Skin of body (tissue), 2 donors: ENCODE results near the gene ZNF24. TPM values are rescaled to one million over a fixed set of nuclear protein-coding genes. Genes with fewer than 3 reads are reported as not detected.

Experiments
- DNase-seq: peaks from one replicate; lab custom pipeline; 2025; lab: John Stamatoyannopoulos, UW
- total RNA-seq: library from RNA; depleted of rRNA; stranded (reverse); fragments of >200 nt; gene quantifications from one replicate; pipeline ENCODE4 v1.2.3, GENCODE V29; 2014

ZNF24 gene
- total RNA-seq, 1 donor from 2014 or later = 44.5 TPM

DNA sequence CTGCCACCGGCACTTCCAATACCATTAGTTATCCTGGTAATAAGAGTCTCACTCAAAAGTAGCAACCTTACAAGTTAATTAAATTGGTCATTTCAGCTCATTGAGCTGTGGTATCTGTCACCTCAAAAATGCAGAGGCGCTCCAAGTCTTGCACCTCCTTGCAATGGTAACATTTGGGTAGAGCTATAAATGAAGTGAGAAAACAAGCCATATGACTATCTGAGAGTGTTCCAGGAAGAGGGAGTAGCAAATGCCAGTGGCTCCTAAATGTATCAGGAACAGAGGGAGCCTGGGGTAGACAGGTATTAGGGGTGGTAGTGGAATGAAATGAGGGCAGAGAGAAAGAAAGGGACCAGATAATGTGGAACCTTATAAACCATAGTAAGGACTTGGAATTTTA is 48.2 kb downstream of the ZNF24 start:
- DNase-seq = no peak

- DNase-seq = no peak
Measured at GRCh38 chr18:35291166-35291565, 53.1 kb downstream of the ZNF24 start.

- peak; percentile 93 for DNase-seq
Measured at GRCh38 chr18:35290094-35290735, 54.0 kb downstream of the ZNF24 start, which contains the start of gene ZSCAN30. Gene ZSCAN30, minus strand, starts transcription at chr18:35290229. Its CDS starts 25,877 bp downstream, at chr18:35264352.

- DNase-seq = no peak
Measured at GRCh38 chr18:35289727-35290093, 54.5 kb downstream of the ZNF24 start.

DNA sequence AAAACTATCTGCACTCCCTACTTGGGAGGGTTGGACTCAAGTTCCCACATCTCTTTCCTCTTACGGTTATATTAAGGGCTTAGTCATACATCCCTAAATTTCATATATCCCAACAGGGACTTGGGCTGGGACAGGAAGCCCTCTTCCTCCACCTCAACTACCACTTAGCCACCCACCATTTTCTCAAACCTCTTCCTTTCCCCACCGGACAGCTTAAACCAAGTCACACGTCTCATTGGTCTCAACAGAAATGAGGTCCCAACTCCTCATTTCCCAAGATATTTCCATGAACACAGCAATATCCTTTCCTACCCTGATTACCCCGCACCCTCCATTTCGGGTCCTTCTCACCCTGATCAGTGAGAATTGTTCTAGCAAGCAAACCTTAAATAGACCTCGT is 54.9 kb downstream of the ZNF24 start:
- DNase-seq = peak; percentile 2

GRCh38 chr18:35284841-35285240 is 59.4 kb downstream of the ZNF24 start:
- no peak for DNase-seq

DNA sequence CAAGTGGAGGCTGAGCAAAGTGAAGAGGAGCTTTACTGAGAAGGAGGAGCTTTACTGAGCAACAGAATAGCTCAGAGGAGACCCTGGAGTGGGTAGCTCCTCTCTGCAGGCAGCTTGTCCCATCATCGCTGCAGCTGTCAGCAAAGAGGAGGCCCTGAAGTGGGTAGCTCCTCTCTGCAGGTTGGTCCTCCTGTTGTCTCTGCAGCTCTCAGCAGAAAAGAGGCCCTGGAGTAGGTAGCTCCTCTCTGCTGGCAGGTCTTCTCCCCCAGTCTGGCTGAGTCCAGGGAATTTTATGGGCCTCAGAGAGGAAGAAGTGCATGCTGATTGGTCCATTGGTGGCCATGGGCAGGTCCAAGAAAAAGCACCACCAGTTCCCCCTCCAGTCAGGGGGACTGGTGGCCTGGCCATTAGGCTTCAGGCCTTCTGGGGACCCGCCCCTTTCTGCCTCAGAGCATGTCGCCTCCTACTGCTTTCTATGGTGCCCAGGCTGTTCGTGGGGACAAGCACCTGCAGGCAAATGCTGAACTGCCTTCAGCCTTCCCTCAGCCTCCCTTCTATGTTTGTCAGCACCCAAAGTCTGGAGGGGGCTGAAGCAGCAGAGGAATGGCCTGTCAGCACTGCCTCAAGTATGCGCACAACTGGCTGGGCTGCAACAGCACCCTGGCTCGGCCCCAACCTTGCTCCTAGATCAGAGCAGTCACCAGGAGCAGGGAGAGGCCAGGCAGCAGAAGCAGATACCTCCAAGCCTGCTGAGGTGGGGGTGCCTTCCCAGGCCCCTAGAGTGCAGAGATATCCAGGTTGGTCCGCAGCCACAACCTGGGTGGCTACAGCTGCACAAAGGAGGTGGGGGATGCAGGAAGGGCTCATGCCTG is 60.1 kb downstream of the ZNF24 start:
- no peak for DNase-seq

DNA sequence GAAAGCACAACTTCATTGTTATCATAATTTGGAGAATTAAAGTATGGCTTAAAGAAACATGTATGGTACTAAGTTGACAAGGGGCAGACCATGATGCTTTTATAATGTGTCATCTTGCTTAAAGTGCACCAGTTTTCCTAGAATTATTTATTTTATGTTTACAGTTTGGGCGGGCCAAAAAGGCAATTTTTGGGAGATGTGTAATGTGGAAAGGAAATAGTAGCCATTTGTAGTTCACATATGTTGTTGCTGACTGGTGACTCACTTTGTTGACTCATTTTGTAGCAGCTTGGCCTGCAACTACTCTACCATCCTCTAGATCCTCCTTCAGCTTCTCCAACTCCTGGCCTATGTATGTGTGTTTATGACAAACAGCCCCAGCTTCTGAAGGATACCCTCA is 61.9 kb downstream of the ZNF24 start:
- DNase-seq = no peak

Other genes with a start within 250 kb of the ZNF24 start
- gene ZNF397, start 103.4 kb downstream of the ZNF24 start, total RNA-seq = 28.7 TPM
- 19.7 TPM for gene ZSCAN30, start 54.2 kb downstream of the ZNF24 start, total RNA-seq
- gene ZNF396, start 32.9 kb upstream of the ZNF24 start, total RNA-seq = 1.6 TPM
- gene INO80C, start 153.5 kb upstream of the ZNF24 start, total RNA-seq = 8.6 TPM
- 76.7 TPM for gene GALNT1, start 237.3 kb upstream of the ZNF24 start, total RNA-seq